Heart left ventricle (tissue), 13 donors: ENCODE data around the gene SLC39A11.

Experiments used
- POLR2A ChIP-seq, 2 donors: fragments of 450-650 bp; IDR thresholded peaks; one replicate each; pipeline ENCODE4 v1.6.1; 2017; ENCODE audit warnings: antibody characterized with exemption in 2 of 2, mild to moderate bottlenecking in 2 of 2, moderate library complexity in 2 of 2
- TF ChIP-seq, protein P1 (sequence below), 12 donors: fragments of 200-600 bp; sonication (generic) in 4 of 12; IDR thresholded peaks; one replicate each; pipeline versions ENCODE4 v1.5.0 to v1.8.0; 2018 to 2022; ENCODE audit warnings: antibody characterized with exemption in 12 of 12, mild to moderate bottlenecking in 5 of 12
- donor health status: ischemic (EF 13 %, LVEDD 7.1; RV severe dilation, severe dysfunction).
- donor health status: DM: no; HTN: yes; CAD: no.
- donor health status: DM: no; HTN: no; CAD: no.
- donor health status: ischemic (EF 25% LVEDD 6.9; RV normal size, moderate dysfunction).
- donor health status: ischemic (EF 25% LVEDD 5.7; RV mildly dilated, moderate dysfunction).
- donor health status: ischemic (EF 35%, LVEDD 5.7; RV mildly dilated, moderate dysfunction).
- donor health status: nonischemic (EF 11% LVEDD 7.7; RV severe dilation, severe dysfunction).
- donor health status: DM: yes; HTN: yes; CAD: no.
- donor health status: PGD.
- donor health status: ischemic (EF 29% LVEDD 5.4; RV normal size, mild dysfunction).
- donor health status: nonischemic (EF 23%, LVEDD 6.1; RV moderate dilation, normal function).

GRCh38 chr17:72955391-72956140, 136.9 kb downstream of the SLC39A11 start:
- TF ChIP-seq, protein P1, sequence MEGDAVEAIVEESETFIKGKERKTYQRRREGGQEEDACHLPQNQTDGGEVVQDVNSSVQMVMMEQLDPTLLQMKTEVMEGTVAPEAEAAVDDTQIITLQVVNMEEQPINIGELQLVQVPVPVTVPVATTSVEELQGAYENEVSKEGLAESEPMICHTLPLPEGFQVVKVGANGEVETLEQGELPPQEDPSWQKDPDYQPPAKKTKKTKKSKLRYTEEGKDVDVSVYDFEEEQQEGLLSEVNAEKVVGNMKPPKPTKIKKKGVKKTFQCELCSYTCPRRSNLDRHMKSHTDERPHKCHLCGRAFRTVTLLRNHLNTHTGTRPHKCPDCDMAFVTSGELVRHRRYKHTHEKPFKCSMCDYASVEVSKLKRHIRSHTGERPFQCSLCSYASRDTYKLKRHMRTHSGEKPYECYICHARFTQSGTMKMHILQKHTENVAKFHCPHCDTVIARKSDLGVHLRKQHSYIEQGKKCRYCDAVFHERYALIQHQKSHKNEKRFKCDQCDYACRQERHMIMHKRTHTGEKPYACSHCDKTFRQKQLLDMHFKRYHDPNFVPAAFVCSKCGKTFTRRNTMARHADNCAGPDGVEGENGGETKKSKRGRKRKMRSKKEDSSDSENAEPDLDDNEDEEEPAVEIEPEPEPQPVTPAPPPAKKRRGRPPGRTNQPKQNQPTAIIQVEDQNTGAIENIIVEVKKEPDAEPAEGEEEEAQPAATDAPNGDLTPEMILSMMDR (IDR thresholded peaks at IDR 0.05), result no peak
- no peak for TF ChIP-seq POLR2A (IDR thresholded peaks at IDR 0.05)
